H4 (cell line): ENCODE results near the gene IGSF1. TPM values are rescaled to one million over a fixed set of nuclear protein-coding genes. Genes with fewer than 3 reads are reported as not detected.
"Not testable (repeated sequence)": the region's sequence is repeated elsewhere in the genome, so short reads cannot be mapped to it uniquely, and the experiment has no call there.

Experiments
- DNase-seq: peaks from one replicate; pipeline ENCODE4 v3.0.0-alpha.2; 2015; ENCODE audit warnings: low spot score
- total RNA-seq: library from RNA; depleted of rRNA; stranded (reverse); fragments of >200 nt; shearing (Covaris generic); gene quantifications from 2 replicates; pipeline ENCODE4 v1.2.3, GENCODE V29; 2014; rRNA removed

The IGSF1 gene
- total RNA-seq, 1 experiment from 2014 or later, result 1.9 TPM

GRCh38 chrX:131270080-131270479 lies 19.0 kb downstream of the IGSF1 start:
- DNase-seq, result no peak

GRCh38 chrX:131264665-131265064 lies 24.4 kb downstream of the IGSF1 start:
- DNase-seq, result peak; percentile 35

- DNase-seq, result no peak
Measured at GRCh38 chrX:131264053-131264452, 25.1 kb downstream of the IGSF1 start.

- peak; percentile 18 for DNase-seq
Measured at GRCh38 chrX:131262738-131263679, 26.1 kb downstream of the IGSF1 start.

- no peak for DNase-seq
Measured at GRCh38 chrX:131262200-131262599, 26.9 kb downstream of the IGSF1 start.

GRCh38 chrX:131257367-131257766 lies 31.7 kb downstream of the IGSF1 start:
- DNase-seq, result no peak

GRCh38 chrX:131250984-131251738 lies 37.9 kb downstream of the IGSF1 start:
- not testable (repeated sequence) for DNase-seq

GRCh38 chrX:131239057-131239456 lies 50.0 kb downstream of the IGSF1 start:
- DNase-seq, result no peak

- no peak for DNase-seq
Measured at GRCh38 chrX:131237363-131237762, 51.7 kb downstream of the IGSF1 start.

GRCh38 chrX:131235768-131236545 lies 53.1 kb downstream of the IGSF1 start:
- no peak for DNase-seq

GRCh38 chrX:131227608-131228007 lies 61.5 kb downstream of the IGSF1 start:
- no peak for DNase-seq

- no peak for DNase-seq
Measured at GRCh38 chrX:131226591-131226990, 62.5 kb downstream of the IGSF1 start.

- no peak for DNase-seq
Measured at GRCh38 chrX:131225078-131225477, 64.0 kb downstream of the IGSF1 start.

Other genes starting within 250 kb of the IGSF1 start
- gene ARHGAP36, start 231.0 kb downstream of the IGSF1 start, total RNA-seq, result 0.27 and 0.46 TPM in 2 replicates